ENCODE data around the gene SLC9A7.
"Not testable (repeated sequence)": the region's sequence is repeated elsewhere in the genome, so short reads cannot be mapped to it uniquely, and the experiment has no call there.

The SLC9A7 gene

GRCh38 chrX:46750889-46751288 is 8.0 kb downstream of the SLC9A7 start:
- DNase-seq, result no peak

- DNase-seq, result no peak
These were observed 14.9 kb downstream of the SLC9A7 start for GRCh38 chrX:46744009-46744408.

- no peak for DNase-seq
These were observed 15.9 kb downstream of the SLC9A7 start for GRCh38 chrX:46743046-46743445.

- no peak for DNase-seq
These were observed 19.2 kb downstream of the SLC9A7 start for GRCh38 chrX:46739736-46740135.

- DNase-seq, result peak; percentile 69
These were observed 21.5 kb downstream of the SLC9A7 start for GRCh38 chrX:46737462-46737861.

GRCh38 chrX:46737041-46737440 is 21.9 kb downstream of the SLC9A7 start:
- no peak for DNase-seq

GRCh38 chrX:46735622-46736021 is 23.3 kb downstream of the SLC9A7 start:
- no peak for DNase-seq

GRCh38 chrX:46733226-46733625 is 25.7 kb downstream of the SLC9A7 start:
- no peak for DNase-seq

- peak; percentile 2 for DNase-seq
These were observed 28.2 kb downstream of the SLC9A7 start for GRCh38 chrX:46730765-46731164.

- DNase-seq, result no peak
These were observed 31.5 kb downstream of the SLC9A7 start for GRCh38 chrX:46727441-46727840.

GRCh38 chrX:46723569-46723927 is 35.4 kb downstream of the SLC9A7 start:
- not testable (repeated sequence) for DNase-seq

- DNase-seq, result no peak
These were observed 36.0 kb downstream of the SLC9A7 start for GRCh38 chrX:46722742-46723568.

GRCh38 chrX:46716796-46717195 is 42.1 kb downstream of the SLC9A7 start:
- DNase-seq, result no peak

- no peak for DNase-seq
These were observed 42.9 kb downstream of the SLC9A7 start for GRCh38 chrX:46715997-46716396.

- DNase-seq, result no peak
These were observed 43.4 kb downstream of the SLC9A7 start for GRCh38 chrX:46715530-46715929.

- DNase-seq, result peak; percentile 31
These were observed 45.0 kb downstream of the SLC9A7 start for GRCh38 chrX:46713672-46714490.

GRCh38 chrX:46712764-46713163 is 46.2 kb downstream of the SLC9A7 start:
- DNase-seq, result no peak

GRCh38 chrX:46710927-46711623 is 47.8 kb downstream of the SLC9A7 start:
- no peak for DNase-seq

GRCh38 chrX:46710425-46710824 is 48.5 kb downstream of the SLC9A7 start:
- no peak for DNase-seq

GRCh38 chrX:46707274-46707965 is 51.5 kb downstream of the SLC9A7 start:
- DNase-seq, result no peak

- DNase-seq, result peak; percentile 5
These were observed 54.0 kb downstream of the SLC9A7 start for GRCh38 chrX:46704767-46705386.

- DNase-seq, result no peak
These were observed 54.9 kb downstream of the SLC9A7 start for GRCh38 chrX:46703980-46704379.
